Pulmonary artery endothelial cell (primary cell): ENCODE data around the gene C10orf105. TPM values are rescaled to one million over a fixed set of nuclear protein-coding genes. Genes with fewer than 3 reads are reported as not detected.
A peak's percentile ranks its signal among the peaks of the same experiment; 100 is the strongest.

Source experiments
- DNase-seq: peaks from one replicate; pipeline ENCODE4 v3.0.0-alpha.2; 2011; ENCODE audit warnings: low read depth, low spot score
- total RNA-seq: library from RNA; depleted of rRNA; stranded (reverse); fragments of >200 nt; gene quantifications from 2 replicates; pipeline ENCODE4 v1.2.3, GENCODE V29; 2014

C10orf105 gene
- total RNA-seq, 1 donor from 2014 or later, result not detected

DNA sequence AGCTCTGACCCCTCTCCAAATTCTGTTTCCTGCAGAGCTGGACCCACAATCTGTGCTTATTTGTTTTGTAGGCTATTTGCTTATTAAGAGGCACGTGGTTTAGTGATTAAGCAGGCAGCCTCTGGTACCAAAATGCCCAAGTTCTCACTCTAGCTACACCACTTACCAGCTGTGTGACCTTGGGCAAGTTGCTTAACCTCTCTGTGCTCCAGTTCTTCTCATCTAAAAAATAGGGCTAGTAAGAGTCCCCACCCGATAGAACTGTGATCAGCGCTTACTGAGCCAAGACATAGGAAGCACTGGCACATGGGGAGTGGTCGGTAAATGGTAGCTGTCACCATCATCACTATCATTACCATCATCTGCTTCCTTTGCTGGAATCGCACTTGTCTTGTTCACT, 20.8 kb downstream of the C10orf105 start:
- DNase-seq, result no peak

GRCh38 chr10:71697938-71698709, 21.5 kb downstream of the C10orf105 start:
- no peak for DNase-seq

- no peak for DNase-seq
These were observed 22.8 kb downstream of the C10orf105 start for GRCh38 chr10:71696628-71697326.

GRCh38 chr10:71695502-71696476, 23.8 kb downstream of the C10orf105 start:
- DNase-seq, result no peak

- no peak for DNase-seq
These were observed 25.0 kb downstream of the C10orf105 start for GRCh38 chr10:71694567-71694968.

GRCh38 chr10:71694039-71694501, 25.5 kb downstream of the C10orf105 start:
- no peak for DNase-seq

- DNase-seq, result peak; percentile 63
These were observed 26.2 kb downstream of the C10orf105 start for GRCh38 chr10:71693377-71693776.

- no peak for DNase-seq
These were observed 26.8 kb downstream of the C10orf105 start for GRCh38 chr10:71692598-71693306.

DNA sequence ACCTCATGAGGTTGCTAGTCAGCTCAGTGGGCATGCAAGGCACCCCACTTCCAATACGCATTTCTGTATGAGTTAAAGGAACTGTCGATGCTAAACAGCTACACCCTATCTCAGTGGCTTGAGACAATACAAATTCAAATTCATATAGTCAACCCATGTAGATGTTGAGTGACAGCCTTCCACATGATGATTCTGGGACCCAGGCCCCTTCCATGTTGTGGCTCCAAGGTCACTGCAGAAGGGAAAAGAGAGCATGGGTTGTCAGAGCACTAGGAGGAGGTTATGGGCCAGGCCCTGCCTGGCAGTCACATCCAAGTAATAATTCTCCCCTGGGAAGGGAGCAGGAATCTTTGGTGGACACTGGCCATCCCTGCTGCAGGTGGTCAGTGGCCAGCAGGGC, 28.2 kb downstream of the C10orf105 start:
- DNase-seq, result no peak

- DNase-seq, result no peak
These were observed 29.4 kb downstream of the C10orf105 start for GRCh38 chr10:71690094-71690720.

- DNase-seq, result no peak
These were observed 31.3 kb downstream of the C10orf105 start for GRCh38 chr10:71688256-71688655.

DNA sequence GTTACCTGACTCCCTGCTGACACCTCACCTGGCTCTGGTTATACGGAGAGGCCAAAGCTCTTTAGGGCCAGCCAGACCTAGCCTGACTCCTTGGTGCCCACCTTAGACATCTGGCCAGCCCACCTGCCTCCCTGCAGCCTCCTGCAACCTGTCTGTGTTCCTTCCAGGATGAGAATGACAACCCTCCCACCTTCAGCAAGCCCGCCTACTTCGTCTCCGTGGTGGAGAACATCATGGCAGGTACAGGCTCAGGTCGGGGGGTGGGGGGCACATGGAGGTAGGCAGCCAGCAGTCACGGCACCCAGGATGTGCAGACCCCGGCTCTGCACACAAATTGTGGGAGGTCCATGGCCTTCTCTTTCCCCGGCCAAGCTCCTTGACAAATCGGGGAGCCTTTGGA, 32.1 kb downstream of the C10orf105 start:
- no peak for DNase-seq

DNA sequence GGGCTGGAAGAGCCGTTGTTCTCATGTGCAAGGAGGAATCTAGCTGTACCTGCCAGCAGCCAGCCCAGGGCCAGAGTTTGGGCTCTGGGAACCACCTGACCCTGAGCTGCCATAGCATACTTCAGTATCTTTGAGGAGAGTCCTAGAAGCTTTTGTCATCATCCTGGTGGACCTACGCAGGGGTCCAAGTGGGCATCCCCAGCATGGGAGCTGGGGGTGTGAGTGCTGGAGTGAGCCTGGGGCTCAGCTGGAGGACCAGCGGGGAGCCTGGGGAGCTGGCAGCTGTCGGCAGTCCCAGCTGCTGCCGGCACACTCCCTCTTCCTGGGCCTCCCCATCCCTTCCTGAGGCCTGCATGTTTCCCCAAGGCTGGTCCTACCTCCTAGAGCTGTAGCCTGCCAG, 32.5 kb downstream of the C10orf105 start:
- no peak for DNase-seq

DNA sequence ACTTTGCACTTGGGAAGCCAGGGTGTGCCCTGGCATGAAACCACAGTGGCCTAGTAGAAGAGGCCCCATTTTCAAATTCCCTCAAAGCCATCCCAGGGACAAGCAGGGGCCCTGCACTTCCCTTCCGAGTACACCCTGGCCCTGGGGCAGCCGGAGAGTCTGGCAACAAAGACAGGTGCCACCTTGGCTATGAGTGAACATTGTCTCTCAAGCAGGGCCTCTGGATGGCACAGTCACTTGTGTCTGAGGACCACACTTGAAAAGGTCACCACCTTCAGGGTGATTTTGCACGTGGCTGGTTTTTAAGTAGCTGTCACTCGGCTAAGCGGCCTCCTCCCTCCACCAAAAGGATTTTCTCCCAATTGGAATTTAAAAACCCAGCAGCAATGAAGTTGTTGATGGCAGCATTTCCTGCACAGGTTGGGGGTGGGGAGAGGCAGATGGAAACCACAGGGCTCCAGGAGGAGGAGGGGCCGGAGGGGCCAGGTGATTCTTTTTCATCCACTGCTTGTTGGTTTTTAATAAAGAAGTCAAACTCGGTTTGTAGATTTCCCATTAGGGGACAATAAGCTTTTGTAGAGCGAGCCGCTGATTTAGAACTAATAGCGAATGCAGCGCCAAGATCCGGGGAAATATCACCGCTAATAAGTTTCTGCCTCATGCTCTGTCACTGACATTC, 33.9 kb downstream of the C10orf105 start:
- no peak for DNase-seq

GRCh38 chr10:71684356-71685173, 35.0 kb downstream of the C10orf105 start:
- no peak for DNase-seq

DNA sequence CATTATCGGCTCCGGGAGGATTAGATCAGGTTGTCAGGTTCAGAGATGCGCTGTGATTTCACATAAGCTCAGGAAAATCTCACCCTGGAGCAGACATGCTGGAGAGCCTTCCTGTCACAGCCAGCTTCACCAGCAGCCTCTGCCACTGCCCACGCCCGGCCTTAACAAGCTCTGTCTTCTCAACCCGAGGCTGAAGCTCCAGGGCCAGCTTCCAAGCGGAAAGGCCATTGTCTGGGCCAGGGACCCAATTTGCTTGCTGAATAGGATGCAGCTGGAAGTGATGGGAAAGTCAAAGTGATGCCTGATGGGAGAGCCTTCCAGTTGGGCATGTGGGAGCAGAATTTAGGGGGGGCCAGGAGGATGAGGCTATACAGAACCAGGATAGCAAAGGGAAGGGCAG, 36.3 kb downstream of the C10orf105 start:
- DNase-seq, result no peak

DNA sequence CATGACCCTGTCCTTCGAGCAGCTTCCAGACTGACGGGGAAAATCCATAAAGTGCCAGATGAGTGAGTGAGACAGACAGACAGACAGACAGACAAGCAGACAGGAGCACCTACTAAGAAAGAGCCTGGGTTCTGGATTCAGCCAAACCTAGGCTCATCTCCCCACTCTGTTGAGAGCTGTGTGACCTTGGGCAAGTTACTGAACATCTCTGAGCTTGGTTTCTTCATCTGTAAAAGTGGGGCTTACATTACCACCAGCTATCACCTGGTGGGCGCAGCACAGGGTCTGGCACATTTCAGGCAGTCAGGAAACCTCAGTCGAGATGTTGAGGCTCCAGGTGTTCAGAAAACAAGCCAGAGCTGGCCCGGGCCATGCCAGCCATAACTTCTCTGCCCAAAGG, 37.6 kb downstream of the C10orf105 start:
- no peak for DNase-seq

- no peak for DNase-seq
These were observed 40.2 kb downstream of the C10orf105 start for GRCh38 chr10:71679425-71679824.
